H9 (cell line): ENCODE data around the gene GPM6B. TPM values are rescaled to one million over a fixed set of nuclear protein-coding genes. Genes with fewer than 3 reads are reported as not detected.

Experiments
- DNase-seq: peaks from one replicate; pipeline ENCODE4 v3.0.0-alpha.2; 2017
- H2AFZ ChIP-seq: one replicate; pipeline ENCODE4 v1.6.1; 2013; ENCODE audit warnings: mild to moderate bottlenecking, low read length, control low read depth, moderate library complexity
- H2AK5ac ChIP-seq: 2 replicates; pipeline ENCODE4 v1.6.1; 2013; ENCODE audit warnings: low read length, control low read depth, mixed read lengths; ENCODE audit not compliant: insufficient read length
- H2BK120ac ChIP-seq: one replicate; pipeline ENCODE4 v1.6.1; 2013; ENCODE audit warnings: low read depth, mild to moderate bottlenecking, low read length, control low read depth, inconsistent platforms; ENCODE audit not compliant: poor library complexity, severe bottlenecking
- H2BK12ac ChIP-seq: 2 replicates; pipeline ENCODE4 v1.6.1; 2013; ENCODE audit warnings: low read length, control low read depth, mixed read lengths, low read depth; ENCODE audit not compliant: insufficient read length
- H2BK15ac ChIP-seq: 2 replicates; pipeline ENCODE4 v1.6.1; 2013; ENCODE audit warnings: low read depth, low read length, control low read depth
- H2BK20ac ChIP-seq: one replicate; pipeline ENCODE4 v1.6.1; 2013; ENCODE audit warnings: low read depth, mild to moderate bottlenecking, low read length, control low read depth, inconsistent platforms; ENCODE audit not compliant: poor library complexity, severe bottlenecking
- H2BK5ac ChIP-seq: 2 replicates; pipeline ENCODE4 v1.6.1; 2013; ENCODE audit warnings: low read length, control low read depth, mixed read lengths; ENCODE audit not compliant: insufficient read length
- H3K14ac ChIP-seq: 2 replicates; pipeline ENCODE4 v1.6.1; 2013; ENCODE audit warnings: low read length, control low read depth; ENCODE audit not compliant: insufficient read depth
- H3K18ac ChIP-seq: 2 replicates; pipeline ENCODE4 v1.6.1; 2013; ENCODE audit warnings: low read depth, mild to moderate bottlenecking, mixed read lengths, low read length, control low read depth; ENCODE audit not compliant: insufficient read length
- H3K23ac ChIP-seq: 2 replicates; pipeline ENCODE4 v1.6.1; 2013; ENCODE audit warnings: low read length, control low read depth, mixed read lengths, low read depth; ENCODE audit not compliant: insufficient read length
- H3K23me2 ChIP-seq: 2 replicates; pipeline ENCODE4 v1.6.1; 2013; ENCODE audit warnings: low read depth, mild to moderate bottlenecking, mixed read lengths, low read length, control low read depth; ENCODE audit not compliant: insufficient read length, poor library complexity, severe bottlenecking
- H3K27ac ChIP-seq: 2 replicates; pipeline ENCODE4 v1.5.1; 2013; ENCODE audit warnings: low read length, control low read depth, mixed read lengths, low read depth; ENCODE audit not compliant: insufficient read length
- H3K27me3 ChIP-seq: 2 replicates; pipeline ENCODE4 v1.6.1; 2013; ENCODE audit warnings: low read length, control low read depth, inconsistent platforms; ENCODE audit not compliant: insufficient read depth
- H3K4ac ChIP-seq: 2 replicates; pipeline ENCODE4 v1.6.1; 2013; ENCODE audit warnings: low read depth, mild to moderate bottlenecking, control low read depth, inconsistent platforms, low read length, moderate library complexity
- H3K4me1 ChIP-seq: 2 replicates; pipeline ENCODE4 v1.6.1; 2013; ENCODE audit warnings: low read length, control low read depth, inconsistent platforms; ENCODE audit not compliant: insufficient read depth
- H3K4me2 ChIP-seq: 2 replicates; pipeline ENCODE4 v1.6.1; 2013; ENCODE audit warnings: low read length, control low read depth, mixed read lengths; ENCODE audit not compliant: insufficient read length, insufficient read depth
- H3K56ac ChIP-seq: 2 replicates; pipeline ENCODE4 v1.6.1; 2013; ENCODE audit warnings: low read depth, mild to moderate bottlenecking, mixed read lengths, low read length, control low read depth; ENCODE audit not compliant: insufficient read length
- H3K79me1 ChIP-seq: 2 replicates; pipeline ENCODE4 v1.6.1; 2013; ENCODE audit warnings: low read depth, mild to moderate bottlenecking, moderate library complexity, low read length, control low read depth, inconsistent platforms; ENCODE audit not compliant: insufficient read depth, poor library complexity, severe bottlenecking
- H3K79me2 ChIP-seq: 2 replicates; pipeline ENCODE4 v1.6.1; 2013; ENCODE audit warnings: low read length, control low read depth, inconsistent platforms; ENCODE audit not compliant: insufficient read depth
- H3K9ac ChIP-seq: 2 replicates; pipeline ENCODE4 v1.6.1; 2013; ENCODE audit warnings: low read length, control low read depth, mixed read lengths; ENCODE audit not compliant: insufficient read length; ENCODE audit errors: extremely low read depth
- H3K9me3 ChIP-seq: one replicate; pipeline ENCODE4 v1.6.1; 2013; ENCODE audit warnings: low read depth, low read length, inconsistent platforms; ENCODE audit not compliant: control insufficient read depth
- H3T11ph ChIP-seq: one replicate; pipeline ENCODE4 v1.6.1; 2013; ENCODE audit warnings: mild to moderate bottlenecking, low read length, control low read depth, inconsistent platforms
- H4K20me1 ChIP-seq: one replicate; pipeline ENCODE4 v1.6.1; 2013; ENCODE audit not compliant: control insufficient read depth, insufficient read length, insufficient read depth
- H4K5ac ChIP-seq: 2 replicates; pipeline ENCODE4 v1.6.1; 2013; ENCODE audit warnings: low read depth, mild to moderate bottlenecking, mixed read lengths, low read length, control low read depth; ENCODE audit not compliant: insufficient read length
- H4K8ac ChIP-seq: replicated peaks from 2 replicates; pipeline ENCODE4 v1.6.1; 2013; ENCODE audit warnings: low read length, control low read depth, mixed read lengths, low read depth; ENCODE audit not compliant: insufficient read length
- H4K91ac ChIP-seq: 2 replicates; pipeline ENCODE4 v1.6.1; 2013; ENCODE audit warnings: low read depth, mild to moderate bottlenecking, moderate library complexity, mixed read lengths, low read length, control low read depth; ENCODE audit not compliant: insufficient read length
- H3K27ac Mint-ChIP-seq, 3 experiments: 2 replicates in 2 of 3; 3 replicates in 1 of 3; pipeline ENCODE4 v1.8.0; 2020 to 2021; ENCODE audit warnings: mixed read lengths in 3 of 3, mild to moderate bottlenecking in 1 of 3, moderate library complexity in 1 of 3
- H3K27me3 Mint-ChIP-seq: 2 replicates; pipeline ENCODE4 v1.8.0; 2021; ENCODE audit warnings: low read depth, mild to moderate bottlenecking, moderate library complexity, mixed read lengths
- H3K36me3 Mint-ChIP-seq, 3 experiments: 2 replicates in 2 of 3; 3 replicates in 1 of 3; pipeline ENCODE4 v1.8.0; 2020 to 2021; ENCODE audit warnings: low read depth in 3 of 3, mixed read lengths in 3 of 3; ENCODE audit not compliant: insufficient read depth in 1 of 3
- H3K4me1 Mint-ChIP-seq, 2 experiments: 2 replicates each; pipeline ENCODE4 v1.8.0; 2020; ENCODE audit warnings: mixed read lengths in 2 of 2
- H3K4me3 Mint-ChIP-seq, 2 experiments: 2 replicates in 1 of 2; 3 replicates in 1 of 2; pipeline ENCODE4 v1.8.0; 2020 to 2021; ENCODE audit warnings: mild to moderate bottlenecking in 2 of 2, mixed read lengths in 2 of 2, moderate library complexity in 1 of 2
- H3K9me3 Mint-ChIP-seq, 2 experiments: 2 replicates in 1 of 2; 3 replicates in 1 of 2; pipeline ENCODE4 v1.8.0; 2020; ENCODE audit warnings: mild to moderate bottlenecking in 2 of 2, mixed read lengths in 2 of 2, moderate library complexity in 1 of 2
- CTCF ChIP-seq: fragments of 200-600 bp; sonication (generic); conservative IDR thresholded peaks from 3 replicates; pipeline ENCODE4 v1.8.0; 2021; ENCODE audit warnings: antibody characterized with exemption, mild to moderate bottlenecking
- WGBS: extraction: QIAGEN DNeasy Blood & Tissue Kit; methylation state at CpG from one replicate; pipeline ENCODE4 v1.1.7; 2013; ENCODE audit warnings: missing lambda C conversion rate, low lambda C conversion rate, mixed read lengths; ENCODE audit not compliant: insufficient read length; ENCODE audit errors: extremely low coverage; 5-methylcytosine and 5-hydroxymethylcytosine counted together
- total RNA-seq: library from RNA; stranded (reverse); gene quantifications from 2 replicates; pipeline ENCODE4 v1.2.1, GENCODE V29; 2021

The GPM6B gene
- total RNA-seq, 1 experiment from 2014 or later = 73.9 TPM

GRCh38 chrX:13803116-13803515 lies 13.8 kb downstream of the GPM6B start:
- Histone ChIP-seq H3K14ac (no peak overlapping the region), H3K79me2 (peaks cover 6% of the 10 kb centered on the region; the same call in 1 of the 2 replicates), H4K91ac (no peak overlapping the region), H4K5ac (no peak overlapping the region), H2BK20ac (no peak overlapping the region), H3K23me2 (no peaks in the 10 kb centered on the region), H3T11ph (no peak overlapping the region), H3K9me3 (no peaks in the 10 kb centered on the region), H2AFZ (no peak overlapping the region), H3K4me2 (no peak overlapping the region), H2BK120ac (no peak overlapping the region), H2BK5ac (no peak overlapping the region), H2BK12ac (no peak overlapping the region), H3K4me1 (peaks cover 11% of the 10 kb centered on the region), H2BK15ac (no peak overlapping the region), H3K27ac (peak overlapping the region; percentile 36), H3K18ac (no peak overlapping the region), H4K8ac (no peak overlapping the region), H4K20me1 (no peaks in the 10 kb centered on the region), H3K23ac (no peak overlapping the region), H3K56ac (no peak overlapping the region), H3K9ac (no peak overlapping the region), H3K79me1 (no peaks in the 10 kb centered on the region), H3K4ac (no peak overlapping the region), H2AK5ac (no peak overlapping the region), H3K27me3 (no peaks in the 10 kb centered on the region)
- Mint-ChIP-seq H3K4me3 (no peak overlapping the region), H3K4me1 (peaks cover 32 to 44% of the 10 kb centered on the region in 2 experiments), H3K27me3 (no peaks in the 10 kb centered on the region), H3K36me3 (peaks cover 8 to 14% (median 11%) of the 10 kb centered on the region in 3 experiments), H3K9me3 (peaks cover 19 to 36% of the 10 kb centered on the region in 2 experiments), H3K27ac (peak overlapping the region in 2 of 3 experiments; percentile 70 to 91; a peak in 3 of 7 replicates)
- WGBS = no CpG with 5 or more reads among the region's 6 CpGs
- DNase-seq = peak; percentile 57
- no peak for TF ChIP-seq CTCF
